Gastroesophageal sphincter (tissue), 3 donors: ENCODE measurements around the gene MORN4.

Source experiments
- EP300 ChIP-seq: sonication (generic); formaldehyde crosslinking; IDR thresholded peaks from one replicate; pipeline ENCODE4 v1.6.1; 2017; ENCODE audit warnings: antibody characterized with exemption, mild to moderate bottlenecking
- POLR2A ChIP-seq, 2 donors: fragments of 450-650 bp; IDR thresholded peaks; one replicate each; pipeline ENCODE4 v1.6.1; 2017; ENCODE audit warnings: antibody characterized with exemption in 2 of 2, mild to moderate bottlenecking in 2 of 2, moderate library complexity in 1 of 2
- POLR2AphosphoS5 ChIP-seq: sonication (generic); formaldehyde crosslinking; IDR thresholded peaks from one replicate; pipeline ENCODE4 v1.6.1; 2017; ENCODE audit warnings: antibody characterized with exemption
- TF ChIP-seq, protein P1 (sequence below), 4 experiments: fragments of 200-600 bp in 2 of 4; fragments of 450-650 bp in 2 of 4; sonication (generic) in 1 of 4; IDR thresholded peaks; one replicate each; pipeline ENCODE4 v1.5.1; 2017 to 2019; ENCODE audit warnings: antibody characterized with exemption in 4 of 4, mild to moderate bottlenecking in 2 of 4, moderate library complexity in 2 of 4

DNA sequence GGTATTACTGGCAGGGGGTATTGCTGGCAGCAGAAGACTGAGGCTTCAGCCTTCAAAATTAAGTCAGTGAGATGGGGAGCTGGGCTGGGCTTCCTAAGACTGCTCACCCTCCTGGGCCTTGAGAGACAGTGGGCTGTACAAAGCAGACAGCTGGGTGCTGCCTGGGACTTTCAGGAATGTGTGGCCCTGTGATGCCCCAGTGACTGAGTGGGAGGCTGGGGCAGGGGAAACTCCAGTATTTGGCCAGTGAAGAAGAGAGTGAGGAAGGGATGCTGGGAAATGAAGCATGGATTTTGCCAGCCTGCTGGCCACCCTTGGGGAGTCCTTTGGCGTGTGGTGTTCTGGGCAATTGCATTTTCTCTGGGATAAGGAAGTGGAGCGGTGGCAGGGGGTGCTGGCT is 60.3 kb downstream of the MORN4 start:
- TF ChIP-seq, protein P1, sequence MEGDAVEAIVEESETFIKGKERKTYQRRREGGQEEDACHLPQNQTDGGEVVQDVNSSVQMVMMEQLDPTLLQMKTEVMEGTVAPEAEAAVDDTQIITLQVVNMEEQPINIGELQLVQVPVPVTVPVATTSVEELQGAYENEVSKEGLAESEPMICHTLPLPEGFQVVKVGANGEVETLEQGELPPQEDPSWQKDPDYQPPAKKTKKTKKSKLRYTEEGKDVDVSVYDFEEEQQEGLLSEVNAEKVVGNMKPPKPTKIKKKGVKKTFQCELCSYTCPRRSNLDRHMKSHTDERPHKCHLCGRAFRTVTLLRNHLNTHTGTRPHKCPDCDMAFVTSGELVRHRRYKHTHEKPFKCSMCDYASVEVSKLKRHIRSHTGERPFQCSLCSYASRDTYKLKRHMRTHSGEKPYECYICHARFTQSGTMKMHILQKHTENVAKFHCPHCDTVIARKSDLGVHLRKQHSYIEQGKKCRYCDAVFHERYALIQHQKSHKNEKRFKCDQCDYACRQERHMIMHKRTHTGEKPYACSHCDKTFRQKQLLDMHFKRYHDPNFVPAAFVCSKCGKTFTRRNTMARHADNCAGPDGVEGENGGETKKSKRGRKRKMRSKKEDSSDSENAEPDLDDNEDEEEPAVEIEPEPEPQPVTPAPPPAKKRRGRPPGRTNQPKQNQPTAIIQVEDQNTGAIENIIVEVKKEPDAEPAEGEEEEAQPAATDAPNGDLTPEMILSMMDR (IDR thresholded peaks at IDR 0.05): no peak
- no peak for TF ChIP-seq POLR2A (IDR thresholded peaks at IDR 0.05)
- no peak for TF ChIP-seq POLR2AphosphoS5
- no peak for TF ChIP-seq EP300
